Measurements from ENCODE around the gene CNPPD1.

The CNPPD1 gene

GRCh38 chr2:219199470-219200211 is 22.9 kb upstream of the CNPPD1 start:
- no peak overlapping the region for H3K4me3 ChIP-seq (replicated peaks; ENCODE audit: low read depth, low read length)
- DNase-seq (ENCODE audit: low read depth) = no peak
- TF ChIP-seq, protein P1, sequence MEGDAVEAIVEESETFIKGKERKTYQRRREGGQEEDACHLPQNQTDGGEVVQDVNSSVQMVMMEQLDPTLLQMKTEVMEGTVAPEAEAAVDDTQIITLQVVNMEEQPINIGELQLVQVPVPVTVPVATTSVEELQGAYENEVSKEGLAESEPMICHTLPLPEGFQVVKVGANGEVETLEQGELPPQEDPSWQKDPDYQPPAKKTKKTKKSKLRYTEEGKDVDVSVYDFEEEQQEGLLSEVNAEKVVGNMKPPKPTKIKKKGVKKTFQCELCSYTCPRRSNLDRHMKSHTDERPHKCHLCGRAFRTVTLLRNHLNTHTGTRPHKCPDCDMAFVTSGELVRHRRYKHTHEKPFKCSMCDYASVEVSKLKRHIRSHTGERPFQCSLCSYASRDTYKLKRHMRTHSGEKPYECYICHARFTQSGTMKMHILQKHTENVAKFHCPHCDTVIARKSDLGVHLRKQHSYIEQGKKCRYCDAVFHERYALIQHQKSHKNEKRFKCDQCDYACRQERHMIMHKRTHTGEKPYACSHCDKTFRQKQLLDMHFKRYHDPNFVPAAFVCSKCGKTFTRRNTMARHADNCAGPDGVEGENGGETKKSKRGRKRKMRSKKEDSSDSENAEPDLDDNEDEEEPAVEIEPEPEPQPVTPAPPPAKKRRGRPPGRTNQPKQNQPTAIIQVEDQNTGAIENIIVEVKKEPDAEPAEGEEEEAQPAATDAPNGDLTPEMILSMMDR (IDR thresholded peaks at IDR 0.05; ENCODE audit: low read length, missing control alignments) = no peak

DNA sequence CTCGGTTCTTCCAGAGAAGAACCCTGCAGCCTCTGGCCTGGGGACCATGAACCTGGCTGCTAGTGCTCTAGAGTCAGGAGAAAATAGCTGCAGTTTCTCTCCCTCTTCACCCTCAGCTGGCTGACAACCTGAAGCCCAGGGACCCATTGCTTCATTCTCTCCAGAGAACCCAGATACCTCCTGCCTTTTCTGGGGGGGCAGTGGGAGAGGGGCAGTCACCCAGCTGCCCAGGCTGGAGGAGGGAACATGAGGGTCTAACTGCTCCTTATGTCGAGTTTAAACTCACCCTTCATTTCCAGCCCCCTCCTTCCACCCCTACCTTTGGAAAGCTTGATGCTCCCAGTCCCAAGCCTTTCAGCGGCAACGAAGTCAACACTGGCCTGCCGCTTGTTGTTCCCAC is 22.2 kb upstream of the CNPPD1 start:
- no peak overlapping the region for H3K4me3 ChIP-seq (replicated peaks; ENCODE audit: low read depth, low read length)
- TF ChIP-seq, protein P1 (IDR thresholded peaks at IDR 0.05; ENCODE audit: low read length, missing control alignments) = no peak
- DNase-seq (ENCODE audit: low read depth) = no peak

DNA sequence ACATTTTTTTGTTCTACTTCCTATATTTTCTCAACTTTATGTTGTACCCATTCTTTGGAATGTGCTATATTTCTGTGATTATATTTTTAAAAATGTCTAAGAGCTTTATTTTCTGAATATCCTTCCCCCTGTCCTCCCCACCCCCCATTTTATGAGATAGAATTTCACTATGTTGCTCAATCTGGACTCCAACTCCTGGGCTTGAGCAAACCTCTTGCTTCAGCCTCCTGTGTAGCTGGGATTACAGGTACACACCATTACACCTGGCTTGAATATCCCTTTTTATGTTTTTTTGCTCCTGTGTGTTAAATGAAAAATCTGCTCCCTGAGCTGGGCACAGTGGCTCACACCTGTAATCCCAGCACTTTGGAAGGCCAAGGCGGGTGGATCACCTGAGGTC is 20.7 kb upstream of the CNPPD1 start:
- TF ChIP-seq, protein P1 (IDR thresholded peaks at IDR 0.05; ENCODE audit: low read length, missing control alignments) = no peak
- H3K4me3 ChIP-seq (replicated peaks; ENCODE audit: low read depth, low read length) = no peak overlapping the region

GRCh38 chr2:219186754-219187456 is 10.2 kb upstream of the CNPPD1 start:
- no peak for DNase-seq (ENCODE audit: low read depth)
- no peak overlapping the region for H3K4me3 ChIP-seq (replicated peaks; ENCODE audit: low read depth, low read length)
- TF ChIP-seq, protein P1 (IDR thresholded peaks at IDR 0.05; ENCODE audit: low read length, missing control alignments) = no peak

More for the DNA sequence above, 20.7 kb upstream of the CNPPD1 start:
- DNase-seq (ENCODE audit: low read depth) = no peak

DNA sequence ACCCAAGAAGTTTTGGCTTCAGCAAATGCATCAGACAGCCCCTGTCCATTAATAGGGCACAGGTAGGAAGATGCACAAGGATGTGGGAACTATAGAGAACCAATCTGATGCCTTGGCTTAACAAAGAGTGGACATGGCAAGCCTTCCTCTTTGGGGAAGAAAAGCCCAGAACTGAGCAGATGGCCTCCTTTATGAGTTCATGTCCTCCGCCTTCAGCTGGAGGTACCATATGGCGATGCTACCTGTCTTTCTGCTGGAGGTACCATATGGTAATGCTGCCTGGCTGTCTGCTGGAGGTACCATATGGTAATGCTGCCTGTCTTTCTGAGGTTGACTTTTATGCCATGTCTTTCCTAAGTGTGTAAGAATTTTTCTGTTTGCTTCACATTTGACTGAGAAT is 7.4 kb upstream of the CNPPD1 start:
- no peak for DNase-seq (ENCODE audit: low read depth)
- no peak overlapping the region for H3K4me3 ChIP-seq (replicated peaks; ENCODE audit: low read depth, low read length)
- TF ChIP-seq, protein P1 (IDR thresholded peaks at IDR 0.05; ENCODE audit: low read length, missing control alignments) = no peak

DNA sequence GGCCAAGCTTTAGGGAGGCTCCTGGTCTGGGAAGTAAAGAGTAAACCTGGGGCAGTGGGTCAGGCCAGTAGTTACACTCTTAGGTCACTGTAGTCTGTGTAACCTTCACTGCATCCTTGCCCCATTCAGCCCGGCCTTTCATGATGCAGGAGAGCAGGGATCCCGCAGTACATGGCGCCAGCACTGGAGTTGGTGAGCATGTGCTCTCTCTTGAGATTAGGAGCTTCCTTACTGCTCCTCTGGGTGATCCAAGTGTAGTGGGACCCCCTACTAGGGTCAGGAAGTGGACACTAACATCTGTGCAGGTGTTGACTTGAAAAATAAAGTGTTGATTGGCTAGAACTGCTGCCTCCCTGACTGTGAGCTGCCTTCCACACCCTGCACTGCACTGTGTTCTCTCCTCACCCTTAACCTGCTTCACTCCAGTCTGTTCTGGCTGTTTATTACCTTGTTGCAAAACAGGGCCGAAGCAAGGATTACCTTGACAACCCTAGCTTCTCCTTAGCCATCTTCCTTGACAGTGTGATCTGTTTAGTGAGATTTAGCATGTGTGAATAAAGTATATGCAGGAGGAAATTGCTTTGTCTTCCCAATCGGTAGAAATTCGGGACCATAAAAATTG is 6.5 kb upstream of the CNPPD1 start:
- TF ChIP-seq, protein P1 (IDR thresholded peaks at IDR 0.05; ENCODE audit: low read length, missing control alignments) = no peak
- H3K4me3 ChIP-seq (replicated peaks; ENCODE audit: low read depth, low read length) = no peak overlapping the region
- DNase-seq (ENCODE audit: low read depth) = no peak
